Ishikawa (cell line): ENCODE results near the gene ZFP14.

Experiments used
- CEBPB ChIP-seq: IDR thresholded peaks from 2 replicates; pipeline ENCODE4 v1.6.1; 2012
- CREB1 ChIP-seq: IDR thresholded peaks from 2 replicates; pipeline ENCODE4 v1.6.1; 2012; ENCODE audit warnings: low read depth
- EGR1 ChIP-seq: IDR thresholded peaks from 2 replicates; pipeline ENCODE4 v1.6.1; 2012
- EP300 ChIP-seq: IDR thresholded peaks from 2 replicates; pipeline ENCODE4 v1.6.1; 2012; ENCODE audit warnings: borderline replicate concordance
- NFIC ChIP-seq: IDR thresholded peaks from 2 replicates; pipeline ENCODE4 v1.6.1; 2012
- RAD21 ChIP-seq: IDR thresholded peaks from 2 replicates; pipeline ENCODE4 v1.6.1; 2012; ENCODE audit warnings: low read depth
- TAF1 ChIP-seq: IDR thresholded peaks from 2 replicates; pipeline ENCODE4 v1.6.1; 2012; ENCODE audit warnings: low read depth, mild to moderate bottlenecking
- YY1 ChIP-seq: IDR thresholded peaks from 2 replicates; pipeline ENCODE4 v1.6.1; 2012; ENCODE audit warnings: low read depth
- TF ChIP-seq, protein P1 (sequence below): IDR thresholded peaks from 2 replicates; pipeline ENCODE4 v1.6.1; 2012; ENCODE audit warnings: low read depth, mild to moderate bottlenecking
- TF ChIP-seq, protein P2 (sequence below): IDR thresholded peaks from 2 replicates; pipeline ENCODE4 v1.6.1; 2012
- TF ChIP-seq, protein P3 (sequence below): IDR thresholded peaks from 2 replicates; pipeline ENCODE4 v1.6.1; 2012

DNA sequence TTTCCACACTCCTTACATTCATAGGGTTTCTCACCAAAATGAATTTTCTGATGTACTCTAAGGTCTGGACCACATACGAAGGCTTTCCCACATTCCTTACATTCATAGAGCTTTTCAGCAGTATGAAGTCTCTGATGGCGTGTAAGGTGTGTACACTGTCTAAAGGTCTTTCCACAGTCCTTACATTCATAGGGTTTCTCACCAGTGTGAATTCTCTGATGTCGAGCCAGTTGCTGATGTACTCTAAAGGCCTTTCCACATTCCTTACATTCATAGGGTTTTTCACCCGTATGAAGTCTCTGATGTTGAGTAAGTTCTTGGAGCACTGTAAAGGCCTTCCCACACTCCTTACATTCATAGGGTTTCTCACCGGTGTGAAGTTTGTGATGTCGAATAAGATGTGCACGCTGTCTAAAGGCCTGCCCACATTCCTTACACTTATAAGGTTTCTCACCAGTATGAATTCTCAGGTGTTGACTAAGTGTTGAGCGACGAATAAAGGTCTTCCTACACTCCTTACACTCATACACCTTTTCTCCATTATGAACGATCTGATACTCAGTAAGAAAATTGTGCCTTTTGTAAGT, 38.1 kb downstream of the ZFP14 start:
- TF ChIP-seq RAD21 (no peak), YY1 (no peak), EGR1 (no peak), CREB1 (no peak), TAF1 (no peak), CEBPB (no peak), EP300 (no peak), NFIC (no peak)
- TF ChIP-seq, protein P1, sequence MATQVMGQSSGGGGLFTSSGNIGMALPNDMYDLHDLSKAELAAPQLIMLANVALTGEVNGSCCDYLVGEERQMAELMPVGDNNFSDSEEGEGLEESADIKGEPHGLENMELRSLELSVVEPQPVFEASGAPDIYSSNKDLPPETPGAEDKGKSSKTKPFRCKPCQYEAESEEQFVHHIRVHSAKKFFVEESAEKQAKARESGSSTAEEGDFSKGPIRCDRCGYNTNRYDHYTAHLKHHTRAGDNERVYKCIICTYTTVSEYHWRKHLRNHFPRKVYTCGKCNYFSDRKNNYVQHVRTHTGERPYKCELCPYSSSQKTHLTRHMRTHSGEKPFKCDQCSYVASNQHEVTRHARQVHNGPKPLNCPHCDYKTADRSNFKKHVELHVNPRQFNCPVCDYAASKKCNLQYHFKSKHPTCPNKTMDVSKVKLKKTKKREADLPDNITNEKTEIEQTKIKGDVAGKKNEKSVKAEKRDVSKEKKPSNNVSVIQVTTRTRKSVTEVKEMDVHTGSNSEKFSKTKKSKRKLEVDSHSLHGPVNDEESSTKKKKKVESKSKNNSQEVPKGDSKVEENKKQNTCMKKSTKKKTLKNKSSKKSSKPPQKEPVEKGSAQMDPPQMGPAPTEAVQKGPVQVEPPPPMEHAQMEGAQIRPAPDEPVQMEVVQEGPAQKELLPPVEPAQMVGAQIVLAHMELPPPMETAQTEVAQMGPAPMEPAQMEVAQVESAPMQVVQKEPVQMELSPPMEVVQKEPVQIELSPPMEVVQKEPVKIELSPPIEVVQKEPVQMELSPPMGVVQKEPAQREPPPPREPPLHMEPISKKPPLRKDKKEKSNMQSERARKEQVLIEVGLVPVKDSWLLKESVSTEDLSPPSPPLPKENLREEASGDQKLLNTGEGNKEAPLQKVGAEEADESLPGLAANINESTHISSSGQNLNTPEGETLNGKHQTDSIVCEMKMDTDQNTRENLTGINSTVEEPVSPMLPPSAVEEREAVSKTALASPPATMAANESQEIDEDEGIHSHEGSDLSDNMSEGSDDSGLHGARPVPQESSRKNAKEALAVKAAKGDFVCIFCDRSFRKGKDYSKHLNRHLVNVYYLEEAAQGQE, result no peak
- TF ChIP-seq, protein P2, sequence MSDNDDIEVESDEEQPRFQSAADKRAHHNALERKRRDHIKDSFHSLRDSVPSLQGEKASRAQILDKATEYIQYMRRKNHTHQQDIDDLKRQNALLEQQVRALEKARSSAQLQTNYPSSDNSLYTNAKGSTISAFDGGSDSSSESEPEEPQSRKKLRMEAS, result no peak
- TF ChIP-seq, protein P3, sequence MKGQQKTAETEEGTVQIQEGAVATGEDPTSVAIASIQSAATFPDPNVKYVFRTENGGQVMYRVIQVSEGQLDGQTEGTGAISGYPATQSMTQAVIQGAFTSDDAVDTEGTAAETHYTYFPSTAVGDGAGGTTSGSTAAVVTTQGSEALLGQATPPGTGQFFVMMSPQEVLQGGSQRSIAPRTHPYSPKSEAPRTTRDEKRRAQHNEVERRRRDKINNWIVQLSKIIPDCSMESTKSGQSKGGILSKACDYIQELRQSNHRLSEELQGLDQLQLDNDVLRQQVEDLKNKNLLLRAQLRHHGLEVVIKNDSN, result no peak
